ENCODE results near the gene ESRRA.

The ESRRA gene

DNA sequence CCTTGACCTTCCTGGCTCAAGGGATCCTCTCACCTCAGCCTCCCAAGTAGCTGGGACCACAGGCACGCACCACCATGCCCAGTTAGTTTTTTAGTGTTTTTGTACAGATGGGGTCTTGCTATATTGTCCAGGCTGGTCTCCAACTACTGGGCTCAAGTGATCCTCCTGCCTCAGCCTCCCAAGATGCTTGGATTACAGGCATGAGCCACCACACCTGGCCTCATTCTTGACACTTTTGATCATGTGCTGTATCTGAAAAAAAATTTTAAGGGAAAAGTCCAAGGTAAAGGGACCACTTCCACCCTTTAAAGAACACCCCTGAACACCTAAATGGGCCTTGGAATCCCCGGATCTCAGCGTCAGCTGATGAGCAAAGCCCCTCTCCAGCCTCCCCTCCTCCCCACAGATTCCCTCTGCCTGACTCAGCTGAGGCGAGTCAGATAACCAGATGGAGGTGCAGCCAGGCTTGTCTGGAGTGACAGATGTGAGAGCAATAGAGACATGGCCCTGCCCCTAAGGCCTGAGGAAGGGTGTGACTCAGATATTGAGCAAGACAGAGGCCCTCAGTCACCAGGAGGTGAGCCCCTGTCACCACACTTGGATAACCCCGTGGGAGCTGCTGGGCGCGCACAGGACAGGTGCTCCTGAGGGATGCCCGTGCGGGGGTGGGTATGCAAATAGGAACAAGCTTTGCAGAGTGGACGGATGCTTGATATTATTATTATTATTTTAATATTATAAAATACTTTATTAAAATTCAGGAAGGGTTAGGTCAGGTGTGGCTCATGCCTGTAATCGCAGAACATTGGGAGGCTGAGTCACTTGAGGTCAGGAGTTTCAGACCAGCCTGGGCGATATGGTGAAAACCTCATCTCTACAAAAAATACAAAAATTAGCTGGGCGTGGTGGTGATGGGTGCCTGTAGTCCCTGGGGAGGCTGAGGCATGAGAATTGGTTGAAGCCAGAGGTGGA is 29.7 kb downstream of the ESRRA start:
- peak; percentile 98 for DNase-seq

DNA sequence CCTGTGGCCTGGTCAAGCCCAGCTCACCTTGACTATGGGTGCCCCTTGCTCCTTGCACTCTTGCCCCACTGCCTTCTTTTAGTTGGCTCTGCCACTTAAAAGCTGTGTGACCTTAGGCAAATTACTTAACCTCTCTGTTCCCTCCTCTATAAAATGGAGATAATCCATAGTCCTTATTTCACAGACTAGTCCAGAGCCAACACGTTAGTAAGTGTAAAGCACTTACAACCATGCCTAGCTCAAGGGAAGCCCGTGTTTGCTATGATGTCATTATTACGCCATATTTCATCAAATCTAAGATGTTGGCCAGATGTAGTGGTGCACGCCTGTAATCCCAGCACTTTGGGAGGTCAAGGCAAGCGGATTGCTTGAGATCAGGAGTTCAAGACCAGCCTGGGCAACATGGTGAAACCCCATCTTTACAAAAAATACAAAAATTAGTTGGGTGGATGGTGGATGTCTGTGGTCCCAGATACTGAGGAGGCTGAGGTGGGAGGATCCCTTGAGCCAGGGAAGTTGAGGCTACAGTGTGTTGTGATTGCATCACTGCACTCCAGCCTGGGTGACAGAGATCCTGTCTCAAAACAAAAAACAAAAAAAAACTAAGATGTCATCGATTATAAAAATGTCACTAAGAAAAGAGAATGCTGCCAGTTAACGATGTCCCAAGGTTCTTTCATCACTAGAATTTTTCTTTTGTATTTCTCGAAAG is 32.4 kb downstream of the ESRRA start:
- peak; percentile 25 for DNase-seq

DNA sequence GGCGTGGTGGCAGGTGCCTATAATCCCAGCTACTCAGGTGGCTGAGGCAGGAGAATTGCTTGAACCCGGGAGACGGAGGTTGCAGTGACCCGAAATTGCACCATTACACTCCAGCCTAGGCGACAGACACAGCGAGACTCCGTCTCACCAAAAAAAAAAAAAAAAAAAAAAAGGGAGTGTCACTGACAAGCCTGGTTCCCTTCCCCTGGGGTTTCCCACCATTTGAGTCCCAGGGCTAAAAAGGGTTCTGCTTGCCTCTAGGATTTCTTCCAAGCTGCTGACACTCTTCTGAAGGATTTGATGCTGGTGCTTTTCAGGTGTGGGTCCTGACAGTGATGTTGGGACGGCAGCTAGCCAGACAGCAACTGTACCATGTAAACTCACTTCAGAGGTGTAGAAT is 33.4 kb downstream of the ESRRA start:
- no peak for DNase-seq

DNA sequence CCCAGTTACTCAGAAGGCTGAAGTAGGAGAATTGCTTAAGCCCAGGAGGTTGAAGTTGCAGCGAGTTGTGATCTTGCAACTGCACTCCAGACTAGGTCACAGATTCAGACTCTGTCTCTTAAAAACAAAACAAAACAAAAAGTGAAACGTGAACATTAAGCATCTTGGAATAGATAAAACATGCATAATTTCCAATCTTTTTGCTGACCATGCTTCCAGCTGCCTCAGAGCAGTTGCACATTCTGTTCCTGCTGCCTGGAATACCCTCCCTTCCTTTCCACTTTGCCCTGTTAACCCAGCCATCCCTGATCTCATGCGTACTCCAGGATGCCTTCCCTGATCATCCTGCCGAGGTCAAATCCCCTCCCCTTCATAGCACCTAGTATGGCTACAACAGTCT is 34.0 kb downstream of the ESRRA start:
- DNase-seq: no peak

DNA sequence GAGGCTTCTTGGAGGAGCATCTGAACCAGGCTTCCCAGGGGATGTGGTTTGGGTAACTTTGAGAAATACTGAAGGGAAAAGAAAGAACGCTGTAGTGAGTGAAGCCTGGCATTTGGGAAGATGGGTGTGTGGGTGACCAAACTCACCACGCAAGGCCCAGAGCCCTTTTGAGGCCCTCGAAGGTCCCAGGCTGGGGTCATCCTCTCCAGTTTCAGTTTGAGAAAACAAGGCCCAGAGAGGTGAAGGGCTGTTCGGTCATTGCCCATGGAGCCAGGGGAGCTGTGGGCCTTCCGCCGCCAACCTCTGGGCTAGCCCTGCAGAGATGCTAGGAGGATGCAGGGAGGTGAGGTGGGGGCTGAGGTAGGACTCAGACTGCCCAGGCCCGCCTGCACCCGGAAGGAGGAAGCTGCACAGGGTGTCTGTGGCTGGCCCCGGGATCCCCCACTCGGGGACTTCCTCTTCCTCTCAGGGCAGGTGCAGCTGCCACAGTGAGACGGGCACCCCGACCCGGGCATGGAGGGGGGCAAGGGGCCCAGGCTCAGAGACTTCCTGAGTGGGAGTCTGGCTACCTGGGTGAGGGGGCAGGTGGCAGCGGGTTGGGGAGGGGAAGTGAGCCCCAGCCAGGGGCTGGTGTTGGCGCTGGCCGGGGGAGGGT is 34.6 kb downstream of the ESRRA start, which contains the start of gene CCDC88B:
Gene CCDC88B, plus strand, starts transcription at position 451 of the 655 bp plus-strand sequence. Its CDS starts 63 bp downstream, at position 514.
- DNase-seq: peak; percentile 46

DNA sequence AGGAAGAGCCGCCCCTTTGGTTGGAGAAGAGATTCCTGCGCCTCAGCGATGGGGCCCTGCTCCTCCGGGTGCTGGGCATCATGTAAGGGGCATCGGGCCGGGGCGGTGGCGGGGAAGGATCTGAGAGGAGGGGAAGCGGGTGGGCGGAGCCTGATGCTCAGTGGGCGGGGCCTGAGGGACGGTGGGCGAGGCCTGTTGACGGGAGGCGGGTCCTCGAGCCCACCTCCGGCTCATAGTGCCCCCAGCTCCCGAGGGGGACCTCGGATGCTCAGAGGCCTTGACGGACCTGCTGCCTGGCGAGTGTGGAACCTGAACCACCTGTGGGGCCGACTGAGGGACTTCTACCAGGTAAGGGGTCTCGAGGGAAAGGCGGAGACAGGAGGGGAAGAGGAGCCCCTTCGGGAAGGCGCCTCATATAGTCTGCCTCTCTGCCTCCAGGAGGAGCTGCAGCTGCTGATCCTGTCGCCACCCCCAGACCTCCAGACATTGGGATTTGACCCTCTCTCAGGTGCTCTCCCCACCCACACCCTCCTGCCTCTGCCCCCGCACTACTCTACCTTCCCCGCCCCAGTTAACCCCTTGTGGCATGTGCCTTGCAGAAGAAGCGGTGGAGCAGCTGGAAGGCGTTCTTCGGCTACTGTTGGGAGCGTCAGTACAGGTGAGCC is 35.5 kb downstream of the ESRRA start:
- no peak for DNase-seq

DNA sequence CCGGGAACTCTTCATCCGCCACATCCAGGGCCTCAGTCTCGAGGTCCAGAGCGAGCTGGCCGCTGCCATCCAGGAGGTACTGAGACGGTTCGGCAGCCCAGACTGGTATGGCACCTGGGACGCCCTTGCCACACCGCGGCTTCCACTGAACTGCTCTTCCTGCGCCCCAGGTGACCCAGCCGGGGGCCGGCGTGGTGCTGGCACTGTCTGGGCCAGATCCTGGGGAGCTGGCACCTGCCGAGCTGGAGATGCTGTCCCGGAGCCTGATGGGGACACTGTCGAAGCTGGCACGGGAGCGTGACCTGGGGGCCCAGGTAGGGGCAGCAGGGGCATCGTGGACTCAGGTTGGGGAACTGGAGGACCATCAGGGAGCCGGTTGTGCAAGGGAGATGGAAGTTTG is 36.1 kb downstream of the ESRRA start:
- no peak for DNase-seq

DNA sequence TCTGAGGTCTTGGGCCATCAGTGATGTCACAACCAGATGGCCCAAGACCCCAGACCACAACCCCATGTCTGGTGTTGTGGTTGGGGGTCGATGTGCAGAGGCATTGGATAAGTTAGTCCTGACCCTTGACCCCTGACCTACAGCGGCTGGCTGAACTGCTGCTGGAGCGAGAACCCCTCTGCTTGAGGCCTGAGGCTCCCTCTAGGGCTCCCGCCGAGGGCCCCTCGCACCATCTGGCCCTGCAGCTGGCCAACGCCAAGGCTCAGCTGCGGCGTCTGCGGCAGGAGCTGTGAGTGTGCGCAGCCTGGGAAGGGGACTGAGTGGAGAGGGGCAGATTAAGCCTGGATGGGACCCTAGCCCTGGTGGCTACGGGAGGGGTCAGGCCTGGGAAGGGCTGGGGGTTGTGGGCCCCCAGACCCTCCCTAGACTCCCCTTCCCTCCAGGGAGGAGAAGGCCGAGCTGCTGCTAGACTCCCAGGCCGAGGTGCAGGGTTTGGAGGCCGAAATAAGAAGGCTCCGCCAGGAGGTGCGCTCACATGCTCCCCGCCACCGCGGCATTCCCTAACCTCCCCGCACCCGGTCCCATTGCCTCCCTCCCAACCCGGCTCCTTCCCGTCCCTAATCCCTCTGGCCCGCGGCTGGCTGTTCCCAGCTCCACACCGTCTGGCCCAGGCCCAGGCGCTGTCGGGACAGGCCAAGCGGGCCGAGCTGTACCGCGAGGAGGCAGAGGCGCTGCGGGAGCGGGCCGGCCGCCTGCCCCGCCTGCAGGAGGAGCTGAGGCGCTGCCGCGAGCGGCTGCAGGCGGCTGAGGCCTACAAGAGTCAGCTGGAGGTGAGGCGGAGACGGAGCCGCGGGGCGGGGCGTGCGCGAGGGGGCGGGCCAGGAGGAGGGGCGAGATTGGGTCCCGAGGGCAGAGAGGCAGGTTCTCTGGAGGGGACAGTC is 36.8 kb downstream of the ESRRA start:
- peak; percentile 80 for DNase-seq

DNA sequence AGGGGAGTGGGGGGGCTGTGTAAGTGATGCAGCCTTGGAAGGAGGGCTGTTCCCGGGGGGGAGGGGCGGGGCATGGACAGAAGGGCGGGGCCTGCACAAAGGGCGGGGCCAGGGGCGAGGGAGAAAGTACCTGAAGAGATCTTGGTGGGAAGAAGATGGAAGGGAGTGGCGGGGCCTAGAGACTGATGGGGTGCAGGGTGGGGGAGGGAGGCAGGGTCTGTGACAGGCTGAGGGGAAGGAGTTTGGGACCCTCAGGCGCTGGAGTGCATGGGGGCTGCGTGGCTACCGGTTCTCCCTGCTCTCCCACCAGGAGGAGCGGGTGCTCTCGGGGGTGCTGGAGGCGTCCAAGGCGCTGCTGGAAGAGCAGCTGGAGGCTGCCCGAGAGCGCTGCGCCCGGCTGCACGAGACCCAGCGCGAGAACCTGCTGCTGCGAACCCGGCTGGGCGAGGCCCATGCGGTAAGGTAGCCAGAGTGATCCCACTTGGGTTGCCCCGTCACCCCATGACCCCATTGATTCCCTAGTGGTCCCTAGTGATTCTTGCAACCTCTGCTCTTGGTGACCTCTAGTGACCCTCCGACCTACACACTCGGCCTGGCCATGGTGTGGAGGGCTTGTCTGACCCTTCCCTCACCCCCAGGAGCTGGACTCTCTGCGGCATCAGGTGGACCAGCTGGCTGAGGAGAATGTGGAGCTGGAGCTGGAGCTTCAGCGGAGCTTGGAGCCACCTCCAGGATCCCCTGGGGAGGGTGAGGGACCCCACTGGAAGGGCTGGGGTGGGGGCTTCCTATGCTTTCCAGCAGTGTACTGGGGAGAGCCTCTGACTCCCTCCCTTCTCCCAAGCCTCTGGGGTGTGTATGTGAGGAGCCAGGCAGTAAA is 37.8 kb downstream of the ESRRA start:
- DNase-seq: no peak

DNA sequence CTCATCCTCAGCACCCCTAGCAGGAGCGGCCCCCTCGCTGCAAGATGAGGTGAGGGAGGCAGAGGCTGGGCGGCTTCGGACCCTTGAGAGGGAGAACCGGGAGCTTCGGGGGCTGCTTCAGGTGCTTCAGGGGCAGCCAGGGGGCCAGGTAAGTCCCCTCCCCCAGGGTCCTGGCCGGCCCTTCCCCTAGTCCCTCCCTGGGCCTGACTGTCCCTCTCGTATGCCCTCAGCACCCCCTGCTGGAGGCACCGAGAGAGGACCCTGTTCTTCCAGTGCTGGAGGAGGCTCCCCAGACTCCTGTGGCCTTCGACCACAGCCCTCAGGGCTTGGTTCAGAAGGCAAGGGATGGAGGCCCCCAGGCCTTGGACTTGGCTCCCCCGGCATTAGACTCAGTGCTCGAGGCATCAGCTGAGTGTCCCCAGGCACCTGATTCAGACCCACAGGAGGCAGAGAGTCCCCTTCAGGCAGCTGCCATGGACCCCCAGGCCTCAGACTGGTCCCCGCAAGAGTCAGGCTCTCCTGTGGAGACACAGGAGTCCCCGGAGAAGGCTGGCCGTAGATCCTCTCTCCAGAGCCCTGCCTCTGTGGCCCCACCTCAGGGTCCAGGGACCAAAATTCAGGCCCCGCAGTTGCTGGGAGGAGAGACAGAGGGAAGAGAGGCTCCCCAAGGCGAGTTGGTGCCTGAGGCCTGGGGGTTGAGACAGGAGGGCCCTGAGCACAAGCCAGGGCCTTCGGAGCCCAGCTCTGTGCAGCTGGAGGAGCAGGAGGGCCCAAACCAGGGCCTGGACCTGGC is 38.6 kb downstream of the ESRRA start:
- DNase-seq: peak; percentile 58

DNA sequence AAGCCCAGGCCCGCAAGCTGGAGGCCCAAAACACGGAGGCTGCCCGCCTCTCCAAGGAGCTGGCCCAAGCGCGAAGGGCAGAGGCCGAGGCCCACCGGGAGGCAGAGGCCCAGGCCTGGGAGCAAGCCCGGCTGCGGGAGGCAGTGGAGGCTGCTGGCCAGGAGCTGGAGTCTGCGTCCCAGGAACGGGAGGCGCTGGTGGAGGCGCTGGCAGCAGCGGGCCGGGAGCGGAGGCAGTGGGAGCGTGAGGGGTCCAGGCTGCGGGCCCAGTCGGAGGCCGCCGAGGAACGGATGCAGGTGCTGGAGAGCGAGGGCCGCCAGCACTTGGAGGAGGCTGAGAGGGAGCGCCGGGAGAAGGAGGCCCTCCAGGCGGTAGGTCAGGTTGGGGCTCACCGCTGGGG is 39.5 kb downstream of the ESRRA start:
- DNase-seq: no peak

DNA sequence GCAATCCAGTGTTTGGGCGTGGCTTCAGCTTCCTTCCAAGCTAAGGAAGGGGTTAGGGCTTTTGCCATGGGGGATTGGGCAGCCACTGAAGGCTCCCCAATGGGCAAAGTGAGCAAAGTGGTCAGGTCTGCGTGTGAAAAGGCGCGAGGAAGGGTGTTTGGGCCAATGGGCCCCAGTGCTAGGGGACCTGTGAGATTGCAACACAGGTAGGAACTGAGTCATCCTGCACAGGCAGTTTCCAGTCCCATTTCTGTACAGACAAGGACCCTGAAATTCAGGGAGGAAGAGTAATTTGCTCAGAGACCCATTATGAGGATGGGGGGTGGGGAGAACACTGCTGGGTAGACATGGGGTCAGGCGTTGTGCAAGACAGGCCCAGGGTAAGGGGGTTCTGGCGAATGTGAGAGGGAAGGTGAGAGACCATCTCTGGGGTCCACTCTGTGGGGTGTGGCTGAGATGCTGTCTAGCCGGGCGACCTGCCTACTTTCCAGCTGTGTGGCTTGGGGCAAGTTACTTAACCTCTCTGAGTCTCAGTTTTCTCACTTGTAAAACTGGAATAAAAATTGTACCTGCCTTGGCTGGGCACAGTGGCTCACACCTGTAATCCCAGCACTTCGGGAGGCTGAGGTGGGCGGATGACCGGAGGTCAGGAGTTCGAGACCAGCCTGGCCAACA is 42.0 kb downstream of the ESRRA start:
- DNase-seq: no peak

DNA sequence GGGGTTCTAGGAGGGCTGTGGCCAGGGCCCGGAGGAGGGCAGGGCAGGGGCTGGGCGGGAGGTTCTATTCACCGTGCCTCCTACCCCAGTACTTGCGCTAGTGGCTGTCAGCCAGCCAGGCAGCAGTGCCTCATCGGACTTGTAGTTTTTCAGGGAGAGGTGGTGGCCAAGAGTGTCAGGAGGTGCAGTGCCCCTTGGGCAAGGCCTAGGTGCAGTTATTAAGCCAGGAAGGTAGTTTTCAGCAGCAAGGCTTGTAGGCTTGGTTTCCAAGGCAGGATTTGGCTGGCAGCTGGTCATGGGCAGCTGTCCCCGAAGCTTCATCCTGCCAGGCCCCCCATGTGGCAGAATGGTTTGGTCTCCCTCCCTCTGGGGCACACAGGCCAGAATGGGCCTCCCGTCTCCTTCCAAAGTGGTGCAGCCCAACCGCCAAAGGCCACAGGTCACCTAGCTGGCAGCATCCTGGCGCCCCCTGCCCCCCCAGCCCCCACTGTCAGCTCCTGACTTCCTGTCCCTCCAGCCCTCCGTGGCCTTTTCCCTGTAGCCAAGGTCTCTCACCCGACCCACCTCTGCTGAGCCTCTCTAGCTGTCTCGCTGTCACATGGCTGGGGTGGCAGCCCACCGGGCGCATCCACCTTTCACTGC is 43.2 kb downstream of the ESRRA start:
- no peak for DNase-seq

DNA sequence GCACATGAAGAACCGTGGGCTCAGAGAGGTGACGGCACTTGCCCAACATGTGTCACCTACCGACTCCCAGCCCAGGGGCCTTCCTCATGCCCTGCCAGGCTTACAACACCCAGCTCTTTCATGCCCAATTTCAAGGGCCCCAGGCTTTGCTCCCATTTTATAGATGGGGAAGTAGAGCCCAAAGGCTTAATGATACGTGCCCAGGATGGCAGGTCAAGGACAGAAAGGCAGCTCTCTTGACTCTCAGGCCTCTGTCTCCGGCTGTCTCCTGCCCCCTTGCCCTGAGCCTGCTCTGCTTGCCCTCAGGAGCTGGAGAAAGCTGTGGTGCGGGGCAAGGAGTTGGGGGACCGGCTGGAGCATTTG is 43.7 kb downstream of the ESRRA start:
- DNase-seq: no peak

DNA sequence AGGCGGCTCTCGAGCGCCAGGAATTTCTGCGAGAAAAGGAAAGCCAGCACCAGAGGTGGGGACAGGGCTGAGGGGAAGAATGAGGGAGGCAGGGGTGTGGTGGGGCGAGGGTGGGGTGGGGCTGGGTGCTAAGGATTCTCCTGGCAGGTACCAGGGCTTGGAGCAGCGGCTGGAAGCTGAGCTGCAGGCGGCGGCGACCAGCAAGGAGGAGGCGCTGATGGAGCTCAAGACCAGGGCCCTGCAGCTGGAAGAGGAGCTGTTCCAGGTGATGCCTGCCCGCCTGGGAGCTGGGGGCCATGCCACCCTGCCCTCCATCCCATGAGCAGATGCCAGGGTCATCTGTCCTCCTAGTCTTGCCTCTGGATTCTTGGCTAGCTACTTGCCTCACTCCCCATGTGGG is 44.1 kb downstream of the ESRRA start:
- DNase-seq: no peak

DNA sequence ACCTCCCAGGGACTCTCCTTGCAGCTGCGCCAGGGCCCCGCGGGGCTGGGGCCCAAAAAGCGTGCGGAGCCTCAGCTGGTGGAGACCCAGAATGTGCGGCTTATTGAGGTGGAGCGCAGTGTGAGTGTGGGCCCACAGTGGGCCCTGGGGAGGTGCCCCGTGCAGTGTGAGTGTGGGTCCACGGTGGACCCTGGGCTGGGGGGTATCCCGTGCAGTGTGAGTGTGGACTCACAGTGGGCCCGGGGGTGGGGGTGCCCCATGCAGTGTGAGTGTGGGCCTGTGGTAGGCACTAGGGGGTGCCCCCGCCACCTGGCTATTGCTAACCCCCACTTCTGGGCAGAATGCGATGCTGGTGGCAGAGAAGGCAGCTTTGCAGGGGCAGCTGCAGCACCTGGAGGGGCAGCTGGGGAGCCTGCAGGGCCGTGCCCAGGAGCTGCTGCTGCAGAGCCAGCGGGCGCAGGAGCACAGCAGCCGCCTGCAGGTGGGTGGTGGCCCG is 45.9 kb downstream of the ESRRA start:
- no peak for DNase-seq

DNA sequence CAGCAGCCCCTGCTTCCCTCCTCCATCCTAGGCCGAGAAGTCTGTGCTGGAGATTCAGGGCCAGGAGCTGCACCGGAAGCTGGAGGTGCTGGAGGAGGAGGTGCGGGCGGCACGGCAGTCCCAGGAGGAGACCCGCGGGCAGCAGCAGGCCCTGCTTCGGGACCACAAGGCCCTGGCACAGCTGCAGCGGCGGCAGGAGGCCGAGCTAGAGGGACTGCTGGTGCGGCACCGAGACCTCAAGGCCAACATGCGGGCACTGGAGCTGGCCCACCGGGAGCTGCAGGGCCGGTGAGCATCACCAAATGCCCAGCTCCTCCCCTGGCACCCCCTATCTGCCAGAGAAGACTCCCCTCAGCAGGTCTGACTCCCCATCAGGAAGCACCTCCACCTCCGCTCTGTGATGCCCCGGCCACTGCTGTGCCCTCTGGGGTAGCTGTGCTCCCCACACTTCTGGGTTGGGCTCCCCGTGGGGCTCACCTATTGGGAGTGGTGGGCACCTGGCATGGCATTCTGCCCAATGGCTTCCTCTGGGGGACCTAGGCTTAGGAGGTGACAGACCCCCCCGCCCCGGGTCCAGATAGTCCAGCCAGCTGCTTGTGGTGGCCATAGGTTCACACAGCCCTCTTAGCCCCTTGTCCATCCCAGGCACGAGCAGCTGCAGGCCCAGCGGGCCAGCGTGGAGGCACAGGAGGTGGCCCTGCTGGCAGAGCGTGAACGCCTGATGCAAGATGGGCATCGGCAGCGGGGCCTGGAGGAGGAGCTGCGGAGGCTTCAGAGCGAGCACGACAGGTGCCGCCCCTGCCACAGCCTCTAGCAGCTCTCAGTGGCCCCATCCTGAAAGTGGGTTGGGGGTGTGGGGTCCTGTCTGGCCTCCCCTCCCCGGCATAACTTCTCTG is 47.0 kb downstream of the ESRRA start:
- DNase-seq: no peak

Measured in OCI-M1 (cell line).